BLaER1 treated with 17β-estradiol and CSF1 and Interleukin-3, amounts not matched to agents 10 nM and 100 nM (cell line): Measurements from ENCODE around the gene FZD8.
A peak's percentile ranks its signal among the peaks of the same experiment; 100 is the strongest.

Experiments used
- H3K27ac ChIP-seq, 11 experiments: shearing (Covaris generic); formaldehyde crosslinking; 2 replicates each; pipeline ENCODE4 v1.8.1; 2022
- H3K27me3 ChIP-seq, 11 experiments: shearing (Covaris generic); formaldehyde crosslinking; 2 replicates each; pipeline ENCODE4 v1.8.1; 2022
- H3K36me3 ChIP-seq, 11 experiments: shearing (Covaris generic); formaldehyde crosslinking; 2 replicates each; pipeline ENCODE4 v1.8.1; 2022
- H3K4me1 ChIP-seq, 10 experiments: shearing (Covaris generic); formaldehyde crosslinking; 2 replicates each; pipeline ENCODE4 v1.8.1; 2022
- H3K4me2 ChIP-seq, 11 experiments: shearing (Covaris generic); formaldehyde crosslinking; 2 replicates each; pipeline ENCODE4 v1.8.1; 2022
- H3K4me3 ChIP-seq, 10 experiments: shearing (Covaris generic); formaldehyde crosslinking; 2 replicates each; pipeline ENCODE4 v1.8.1; 2022
- H3K9ac ChIP-seq, 11 experiments: shearing (Covaris generic); formaldehyde crosslinking; 2 replicates each; pipeline ENCODE4 v1.8.1; 2022
- H3K9me3 ChIP-seq, 11 experiments: shearing (Covaris generic); formaldehyde crosslinking; replicated peaks in 1 of 11; 2 replicates each; pipeline ENCODE4 v1.8.1; 2022
- H4K20me1 ChIP-seq, 11 experiments: shearing (Covaris generic); formaldehyde crosslinking; 2 replicates each; pipeline ENCODE4 v1.8.1; 2022
- Cebpa-rat ChIP-seq, 11 experiments: shearing (Covaris generic); IDR thresholded peaks; 2 replicates each; pipeline ENCODE4 v1.8.1; 2022

FZD8 gene

DNA sequence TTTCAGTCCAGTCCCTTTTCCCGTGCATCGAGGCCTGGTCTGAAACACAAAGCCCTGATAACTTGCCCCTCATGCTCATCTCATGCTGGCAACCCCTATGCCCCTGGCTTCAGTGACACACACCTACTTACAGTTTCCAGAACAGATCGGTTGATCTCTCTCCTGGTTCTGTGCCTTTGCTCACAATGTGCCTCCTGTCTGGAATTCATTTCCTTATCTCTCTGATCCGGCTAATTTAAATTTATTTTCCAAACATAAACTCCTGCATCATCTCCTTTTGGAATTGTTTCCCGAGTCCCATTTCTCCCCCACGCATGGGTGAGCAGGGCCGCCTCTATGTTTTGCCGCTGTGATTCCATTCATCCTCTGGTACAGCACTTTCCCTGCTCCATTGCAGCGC lies 25.9 kb upstream of the FZD8 start:
- Histone ChIP-seq H3K9ac (no peak overlapping the region), H4K20me1 (no peaks in the 10 kb centered on the region), H3K9me3 (peaks cover 0 to 11% (median 0%) of the 10 kb centered on the region in 11 experiments; a peak in 3 of 22 replicates), H3K4me3 (no peak overlapping the region), H3K27ac (no peak overlapping the region), H3K4me2 (no peak overlapping the region), H3K4me1 (no peaks in the 10 kb centered on the region), H3K27me3 (no peaks in the 10 kb centered on the region), H3K36me3 (no peaks in the 10 kb centered on the region)
- TF ChIP-seq Cebpa-rat (IDR thresholded peaks at IDR 0.05) = no peak

DNA sequence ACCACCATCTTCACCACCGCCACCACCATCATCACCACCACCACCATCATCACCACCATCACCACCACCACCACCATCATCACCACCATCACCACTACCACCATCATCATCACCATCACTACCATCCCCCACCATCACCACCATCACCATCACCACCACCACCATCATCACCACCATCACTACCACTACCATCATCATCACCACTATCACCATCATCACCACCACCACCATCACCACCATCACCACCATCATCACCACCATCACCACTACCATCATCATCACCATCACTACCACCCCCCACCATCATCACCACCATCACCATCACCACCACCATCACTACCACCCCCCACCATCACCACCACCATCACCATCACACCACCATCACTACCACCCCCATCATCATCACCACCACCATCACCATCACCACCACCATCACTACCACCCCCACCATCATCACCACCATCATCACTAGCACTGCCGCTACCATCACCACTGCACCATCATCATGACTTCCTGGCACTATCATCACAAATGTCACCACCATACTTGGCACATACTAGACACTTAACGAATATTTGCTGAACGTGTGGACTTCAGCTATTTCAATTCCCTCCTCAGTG lies 25.3 kb upstream of the FZD8 start:
- H3K9me3 ChIP-seq = peaks cover 0 to 11% (median 0%) of the 10 kb centered on the region in 11 experiments; a peak in 3 of 22 replicates
- H3K4me1 ChIP-seq = no peaks in the 10 kb centered on the region
- no peaks in the 10 kb centered on the region for H4K20me1 ChIP-seq
- no peak overlapping the region for H3K27ac ChIP-seq
- no peaks in the 10 kb centered on the region for H3K36me3 ChIP-seq
- TF ChIP-seq Cebpa-rat (IDR thresholded peaks at IDR 0.05) = no peak
- H3K27me3 ChIP-seq = no peaks in the 10 kb centered on the region
- no peak overlapping the region for H3K9ac ChIP-seq
- no peak overlapping the region for H3K4me3 ChIP-seq
- no peak overlapping the region for H3K4me2 ChIP-seq

- no peak for TF ChIP-seq Cebpa-rat (IDR thresholded peaks at IDR 0.05)
- H3K27me3 ChIP-seq = no peaks in the 10 kb centered on the region
- no peak overlapping the region for H3K4me2 ChIP-seq
These were observed 19.1 kb upstream of the FZD8 start for GRCh38 chr10:35661236-35661635.

GRCh38 chr10:35659456-35659855 lies 17.4 kb upstream of the FZD8 start:
- no peaks in the 10 kb centered on the region for H4K20me1 ChIP-seq
- no peaks in the 10 kb centered on the region for H3K27me3 ChIP-seq
- no peak for TF ChIP-seq Cebpa-rat (IDR thresholded peaks at IDR 0.05)

More at GRCh38 chr10:35661236-35661635, 19.1 kb upstream of the FZD8 start:
- H3K4me1 ChIP-seq = no peaks in the 10 kb centered on the region
- H3K9ac ChIP-seq = no peak overlapping the region
- H3K27ac ChIP-seq = no peak overlapping the region
- no peaks in the 10 kb centered on the region for H4K20me1 ChIP-seq
- H3K9me3 ChIP-seq = peaks cover 0 to 15% (median 9%) of the 10 kb centered on the region in 11 experiments; a peak in 14 of 22 replicates
- H3K4me3 ChIP-seq = no peak overlapping the region
- H3K36me3 ChIP-seq = no peaks in the 10 kb centered on the region

GRCh38 chr10:35657621-35658020 lies 15.5 kb upstream of the FZD8 start:
- H3K4me2 ChIP-seq = no peak overlapping the region
- no peaks in the 10 kb centered on the region for H3K4me1 ChIP-seq
- no peak for TF ChIP-seq Cebpa-rat (IDR thresholded peaks at IDR 0.05)
- H3K27ac ChIP-seq = no peak overlapping the region
- no peaks in the 10 kb centered on the region for H3K27me3 ChIP-seq
- no peaks in the 10 kb centered on the region for H4K20me1 ChIP-seq
- no peaks in the 10 kb centered on the region for H3K36me3 ChIP-seq
- no peak overlapping the region for H3K4me3 ChIP-seq
- no peak overlapping the region for H3K9ac ChIP-seq
- H3K9me3 ChIP-seq = peaks cover 0 to 15% (median 9%) of the 10 kb centered on the region in 11 experiments; a peak in 15 of 22 replicates

More at GRCh38 chr10:35659456-35659855, 17.4 kb upstream of the FZD8 start:
- Histone ChIP-seq H3K27ac (no peak overlapping the region), H3K4me1 (no peaks in the 10 kb centered on the region), H3K36me3 (no peaks in the 10 kb centered on the region), H3K9me3 (peaks cover 0 to 15% (median 9%) of the 10 kb centered on the region in 11 experiments; a peak in 14 of 22 replicates), H3K9ac (no peak overlapping the region), H3K4me3 (no peak overlapping the region), H3K4me2 (no peak overlapping the region)

DNA sequence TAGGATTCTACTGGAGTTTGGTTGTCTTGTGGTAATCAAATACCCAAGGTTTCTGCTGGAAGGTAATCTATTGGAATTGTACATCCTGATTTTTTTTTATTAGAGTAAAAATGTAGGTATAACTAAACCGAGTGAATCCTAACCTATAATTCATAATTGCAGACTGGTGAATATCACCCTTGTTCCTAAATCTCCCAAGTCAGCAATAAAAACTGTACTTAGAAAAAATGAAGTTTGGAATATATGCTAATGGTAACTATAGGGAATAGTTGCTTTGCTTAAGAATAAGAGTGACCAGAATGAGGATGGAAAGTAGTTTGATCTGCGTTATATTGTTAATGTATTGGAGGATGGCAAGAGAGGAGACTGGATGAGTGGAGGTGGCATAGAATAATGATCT lies 10.7 kb upstream of the FZD8 start:
- no peak overlapping the region for H3K4me3 ChIP-seq
- no peaks in the 10 kb centered on the region for H3K36me3 ChIP-seq
- no peak for TF ChIP-seq Cebpa-rat (IDR thresholded peaks at IDR 0.05)
- H3K9ac ChIP-seq = no peak overlapping the region
- no peaks in the 10 kb centered on the region for H3K4me1 ChIP-seq
- no peak overlapping the region for H3K4me2 ChIP-seq
- H3K27me3 ChIP-seq = no peaks in the 10 kb centered on the region
- no peak overlapping the region for H3K27ac ChIP-seq
- no peaks in the 10 kb centered on the region for H4K20me1 ChIP-seq
- no peaks in the 10 kb centered on the region; a peak in 1 of 22 replicates for H3K9me3 ChIP-seq

- peaks cover 0 to 4% (median 0%) of the 10 kb centered on the region in 11 experiments; a peak in 2 of 22 replicates for H3K9me3 ChIP-seq
- no peaks in the 10 kb centered on the region for H3K4me1 ChIP-seq
- H3K4me2 ChIP-seq = no peak overlapping the region
- H3K27me3 ChIP-seq = no peaks in the 10 kb centered on the region
- H3K27ac ChIP-seq = no peak overlapping the region
- no peaks in the 10 kb centered on the region for H3K36me3 ChIP-seq
- no peak for TF ChIP-seq Cebpa-rat (IDR thresholded peaks at IDR 0.05)
- no peak overlapping the region for H3K9ac ChIP-seq
- no peak overlapping the region for H3K4me3 ChIP-seq
- no peaks in the 10 kb centered on the region for H4K20me1 ChIP-seq
These were observed 8.8 kb upstream of the FZD8 start for GRCh38 chr10:35650894-35651293.

GRCh38 chr10:35644050-35644950 lies 2.2 kb upstream of the FZD8 start:
- peak overlapping the region; percentile 95 to 100 (median 100) for H3K4me2 ChIP-seq
- H3K4me1 ChIP-seq = peaks cover 5 to 32% (median 26%) of the 10 kb centered on the region in 10 experiments; a peak in 18 of 20 replicates
- peaks cover 7 to 41% (median 32%) of the 10 kb centered on the region in 11 experiments; a peak in 21 of 22 replicates for H3K27me3 ChIP-seq
- H3K4me3 ChIP-seq = peak overlapping the region; percentile 73 to 97 (median 86)
- peaks cover 0 to 4% (median 0%) of the 10 kb centered on the region in 11 experiments; a peak in 2 of 22 replicates for H3K9me3 ChIP-seq
- TF ChIP-seq Cebpa-rat (IDR thresholded peaks at IDR 0.05) = no peak
- 0 out of 22 replicates have a peak overlapping the region, but pooled peaks of 2 of the 11 experiments have one; percentile 57 to 64 for H3K27ac ChIP-seq
- peaks cover 0 to 18% (median 13%) of the 10 kb centered on the region in 11 experiments; a peak in 13 of 22 replicates for H4K20me1 ChIP-seq
- peak overlapping the region in 7 of 11 experiments; percentile 66 to 87 (median 83); a peak in 5 of 22 replicates for H3K9ac ChIP-seq
- H3K36me3 ChIP-seq = no peaks in the 10 kb centered on the region; a peak in 3 of 22 replicates
